Tibial artery (tissue), 4 donors: ENCODE measurements around the gene OR2C3.

ENCODE experiments used
- DNase-seq, 2 donors: peaks; one replicate each; pipeline ENCODE4 v3.0.0-alpha.2; 2019
- H3K27ac ChIP-seq, 2 donors: fragments of 200-600 bp; sonication (generic) in 1 of 2; 1 replicate in 1 of 2; 2 replicates in 1 of 2; pipeline ENCODE4 v1.5.1; 2018 to 2019; ENCODE audit warnings: mild to moderate bottlenecking in 1 of 2
- H3K27me3 ChIP-seq, 2 donors: fragments of 200-600 bp; sonication (generic) in 1 of 2; one replicate each; pipeline versions ENCODE4 v1.5.1 to v1.6.0; 2016 to 2019
- H3K36me3 ChIP-seq, 3 donors: fragments of 200-600 bp; sonication (generic) in 2 of 3; one replicate each; pipeline ENCODE4 v1.5.1; 2016 to 2019; ENCODE audit warnings: mild to moderate bottlenecking in 2 of 3
- H3K4me1 ChIP-seq, 4 donors: fragments of 200-600 bp; sonication (generic) in 2 of 4; 1 replicate in 3 of 4; 2 replicates in 1 of 4; pipeline ENCODE4 v1.5.1; 2016 to 2019
- H3K4me3 ChIP-seq, 2 donors: fragments of 200-600 bp; sonication (generic) in 1 of 2; 1 replicate in 1 of 2; 2 replicates in 1 of 2; pipeline ENCODE4 v1.5.1; 2018 to 2019; ENCODE audit warnings: mild to moderate bottlenecking in 2 of 2
- H3K9me3 ChIP-seq, 3 donors: fragments of 200-600 bp; sonication (generic) in 1 of 3; one replicate each; pipeline ENCODE4 v1.5.1; 2016 to 2019
- CTCF ChIP-seq, 2 experiments: fragments of 200-600 bp in 1 of 2; fragments of 450-650 bp in 1 of 2; IDR thresholded peaks; one replicate each; pipeline ENCODE4 v1.5.1; 2017 to 2019; ENCODE audit warnings: antibody characterized with exemption in 2 of 2, mild to moderate bottlenecking in 1 of 2, moderate library complexity in 1 of 2
- intact Hi-C: fragments of 100-400 bp; cut with DNase I; formaldehyde crosslinking; loops from one replicate; pipeline ENCODE4 v1.15.0; 2023; ENCODE audit warnings: low total_unique reads

The OR2C3 gene

GRCh38 chr1:247536340-247536739 lies at the start of gene OR2C3:
Gene OR2C3 (minus strand): TSS chr1:247536440. CDS start chr1:247532511, 3,929 bp downstream.
- Histone ChIP-seq H3K9me3 (peaks cover 0 to 7% (median 0%) of the 10 kb centered on the region in 3 donors), H3K27ac (no peak within 1 kb of the TSS), H3K4me3 (no peak within 1 kb of the TSS), H3K27me3 (no peaks in the 10 kb centered on the region), H3K36me3 (no peaks in the 10 kb centered on the region), H3K4me1 (no peaks in the 10 kb centered on the region)
- no peak for DNase-seq
- no peak for TF ChIP-seq CTCF (IDR thresholded peaks at IDR 0.05)
- intact Hi-C loops, result no loop called here

GRCh38 chr1:247578946-247579460 lies 42.8 kb upstream of the OR2C3 start:
- intact Hi-C loops, result no loop called here
- Histone ChIP-seq H3K36me3 (no peaks in the 10 kb centered on the region), H3K27me3 (no peaks in the 10 kb centered on the region), H3K27ac (no peak overlapping the region), H3K4me3 (no peak overlapping the region), H3K9me3 (no peaks in the 10 kb centered on the region), H3K4me1 (no peaks in the 10 kb centered on the region)
- no peak for TF ChIP-seq CTCF (IDR thresholded peaks at IDR 0.05)
- no peak for DNase-seq

- intact Hi-C loops, result no loop called here
- Histone ChIP-seq H3K27ac (no peak overlapping the region), H3K9me3 (no peaks in the 10 kb centered on the region), H3K4me1 (no peaks in the 10 kb centered on the region), H3K4me3 (no peak overlapping the region), H3K27me3 (no peaks in the 10 kb centered on the region), H3K36me3 (no peaks in the 10 kb centered on the region)
- TF ChIP-seq CTCF (IDR thresholded peaks at IDR 0.05), result no peak
- DNase-seq, result no peak
Observed at GRCh38 chr1:247576514-247576913, 40.3 kb upstream of the OR2C3 start.

GRCh38 chr1:247574664-247575063 lies 38.4 kb upstream of the OR2C3 start:
- intact Hi-C loops, result no loop called here
- H3K4me3 ChIP-seq, result no peak overlapping the region
- H3K4me1 ChIP-seq, result no peaks in the 10 kb centered on the region
- H3K27me3 ChIP-seq, result no peaks in the 10 kb centered on the region
- no peak for TF ChIP-seq CTCF (IDR thresholded peaks at IDR 0.05)
- H3K27ac ChIP-seq, result no peak overlapping the region
- no peaks in the 10 kb centered on the region for H3K36me3 ChIP-seq
- H3K9me3 ChIP-seq, result no peaks in the 10 kb centered on the region
- no peak for DNase-seq

- Histone ChIP-seq H3K4me1 (no peaks in the 10 kb centered on the region), H3K27ac (no peak overlapping the region), H3K9me3 (no peaks in the 10 kb centered on the region), H3K27me3 (no peaks in the 10 kb centered on the region), H3K4me3 (no peak overlapping the region), H3K36me3 (no peaks in the 10 kb centered on the region)
- intact Hi-C loops, result no loop called here
- DNase-seq, result no peak
- TF ChIP-seq CTCF (IDR thresholded peaks at IDR 0.05), result no peak
Observed at GRCh38 chr1:247574236-247574635, 38.0 kb upstream of the OR2C3 start.

GRCh38 chr1:247562198-247562597 lies 26.0 kb upstream of the OR2C3 start:
- TF ChIP-seq CTCF (IDR thresholded peaks at IDR 0.05), result no peak
- intact Hi-C loops, result no loop called here
- no peak for DNase-seq
- Histone ChIP-seq H3K27me3 (no peaks in the 10 kb centered on the region), H3K4me3 (no peak overlapping the region), H3K36me3 (no peaks in the 10 kb centered on the region), H3K27ac (no peak overlapping the region), H3K4me1 (no peaks in the 10 kb centered on the region), H3K9me3 (no peaks in the 10 kb centered on the region)
